HG03045 (cell line): Measurements from ENCODE around the gene PPP1R26.
"Not testable (repeated sequence)": the region's sequence is repeated elsewhere in the genome, so short reads cannot be mapped to it uniquely, and the experiment has no call there.

Experiments used
- ATAC-seq: cut with Tn5 transposase; IDR thresholded peaks from one replicate; pipeline ENCODE4 v1.9.1; 2021; ENCODE audit warnings: mild to moderate bottlenecking, moderate library complexity; ENCODE audit not compliant: unreplicated experiment

PPP1R26 gene

GRCh38 chr9:135521608-135522095 lies 42.1 kb downstream of the PPP1R26 start:
- ATAC-seq: no peak

DNA sequence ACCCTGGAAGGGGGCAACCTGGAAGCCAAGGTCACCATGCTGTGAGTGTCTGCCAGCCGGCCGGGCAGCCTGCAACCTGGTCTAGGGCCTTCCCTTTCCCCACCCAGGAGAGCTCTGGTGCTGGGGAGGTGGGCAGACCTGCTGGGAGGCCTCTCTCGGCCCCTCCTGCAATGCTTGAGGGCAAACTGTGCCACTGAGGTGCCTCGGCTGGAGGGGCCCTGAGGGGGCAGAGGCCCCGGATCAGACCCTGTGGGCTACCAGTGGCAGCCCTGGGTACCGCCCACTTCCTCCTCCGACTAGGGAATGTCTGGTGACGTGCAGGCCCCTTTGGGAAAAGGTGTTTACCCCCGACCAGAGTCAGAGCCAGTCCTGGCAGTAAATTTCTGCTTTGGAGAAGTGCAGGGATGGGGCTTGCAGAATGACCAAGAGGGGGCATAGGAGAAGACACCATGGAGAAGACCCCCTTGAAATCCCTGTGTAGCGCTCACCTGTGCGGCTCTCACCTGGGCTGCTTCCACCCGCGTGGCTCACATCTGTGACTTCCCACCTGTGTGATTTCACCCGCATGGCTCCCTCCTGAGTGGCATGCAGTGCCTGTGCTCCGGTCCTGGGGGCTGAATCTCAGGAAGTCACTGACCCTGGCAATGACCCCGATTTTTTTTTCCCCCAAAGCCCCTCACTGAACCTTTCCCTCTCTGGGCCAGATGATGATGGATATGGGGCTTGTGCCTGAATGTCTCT lies 42.7 kb downstream of the PPP1R26 start:
- ATAC-seq: no peak

- no peak for ATAC-seq
Measured at GRCh38 chr9:135522931-135523330, 43.3 kb downstream of the PPP1R26 start.

DNA sequence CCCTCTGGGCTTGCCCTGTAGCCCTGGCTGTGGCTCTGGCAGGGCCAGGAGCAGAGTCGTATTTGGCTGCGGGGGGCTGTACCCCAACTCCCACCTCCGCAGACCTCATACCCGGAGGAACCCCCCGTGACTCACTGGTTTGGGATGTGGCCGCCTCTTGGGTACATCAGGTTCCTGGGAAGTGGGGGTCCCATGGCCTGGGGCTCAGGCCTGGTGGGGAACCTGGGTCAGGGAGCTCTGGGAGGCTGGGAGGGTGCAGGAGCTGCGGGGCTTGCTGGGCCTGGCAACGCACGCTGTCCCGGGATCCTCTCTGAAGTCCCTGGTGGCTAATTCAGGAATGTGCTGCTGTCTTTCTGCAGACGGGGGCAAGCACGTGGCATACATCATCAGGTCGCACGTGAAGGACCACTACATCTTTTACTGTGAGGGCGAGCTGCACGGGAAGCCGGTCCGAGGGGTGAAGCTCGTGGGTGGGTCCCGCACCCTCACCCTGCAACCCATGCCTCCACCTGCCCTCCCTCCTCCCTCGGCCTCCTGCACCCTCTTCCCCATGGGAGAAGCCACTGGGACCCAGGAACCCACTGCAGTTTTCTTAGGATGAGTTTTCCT lies 44.0 kb downstream of the PPP1R26 start:
- no peak for ATAC-seq

DNA sequence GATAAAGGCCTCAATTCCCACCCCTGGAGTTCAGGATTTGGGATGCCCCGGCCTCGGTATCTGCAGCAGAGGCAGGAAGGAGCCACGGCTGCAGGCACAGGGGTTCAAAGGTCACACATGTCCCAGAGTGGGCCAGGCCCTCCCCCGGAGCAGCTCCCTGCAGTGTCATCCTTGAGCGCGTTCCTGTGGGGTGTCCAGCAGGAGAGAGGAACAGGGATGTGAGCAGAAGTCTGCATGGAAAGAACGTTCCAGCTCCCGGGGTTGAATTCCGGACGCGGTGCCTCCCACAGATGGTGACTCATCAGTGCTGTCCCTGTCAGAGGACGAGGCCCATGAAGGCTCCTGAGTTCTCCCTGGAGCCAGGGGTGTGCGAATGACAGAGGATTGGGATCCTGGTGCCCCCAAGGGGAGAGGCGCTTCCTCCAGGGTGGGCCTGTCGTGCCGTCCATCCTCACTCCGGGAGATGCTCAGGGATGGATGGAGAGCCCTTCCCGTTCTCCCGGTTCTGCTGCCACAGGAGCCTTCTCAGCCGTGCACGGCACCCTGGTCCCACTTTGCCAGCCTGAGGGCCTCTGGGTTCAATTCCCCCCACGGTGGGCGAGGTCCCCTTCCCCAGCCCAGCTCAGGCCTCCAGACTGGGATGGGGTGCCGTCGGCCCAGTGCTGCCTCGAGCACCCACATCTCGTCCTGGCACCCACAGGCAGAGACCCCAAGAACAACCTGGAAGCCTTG lies 44.7 kb downstream of the PPP1R26 start:
- no peak for ATAC-seq

GRCh38 chr9:135525241-135526088 lies 45.9 kb downstream of the PPP1R26 start:
- no peak for ATAC-seq

DNA sequence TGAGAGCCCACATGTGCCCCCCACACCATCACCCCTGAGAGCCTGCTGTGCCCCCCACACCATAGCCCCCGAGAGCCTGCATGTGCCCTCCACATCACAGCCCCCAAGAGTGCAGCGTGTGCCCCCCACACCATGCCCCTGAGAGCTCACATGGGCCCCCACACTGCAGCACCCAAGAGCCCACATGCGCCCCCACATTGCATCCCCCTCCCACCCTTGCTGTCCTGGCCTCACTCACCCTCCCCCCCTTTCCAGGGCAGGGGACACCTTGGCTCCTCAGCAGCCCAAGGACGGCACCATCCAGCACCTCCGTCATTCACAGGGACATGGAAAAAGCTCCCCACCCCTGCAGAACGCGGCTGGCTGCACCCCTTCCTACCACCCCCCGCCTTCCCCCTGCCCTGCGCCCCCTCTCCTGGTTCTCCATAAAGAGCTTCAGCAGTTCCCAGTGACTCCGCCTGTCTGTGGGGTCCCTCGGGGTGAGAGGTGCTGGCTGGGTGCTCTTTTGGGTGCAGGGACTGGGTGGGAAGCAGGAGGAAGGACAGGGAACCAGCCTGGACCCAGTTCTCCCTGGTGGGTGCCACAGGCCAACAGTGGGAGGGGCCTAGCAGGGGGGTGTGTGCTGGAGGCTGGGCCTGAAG lies 46.6 kb downstream of the PPP1R26 start:
- ATAC-seq: no peak

DNA sequence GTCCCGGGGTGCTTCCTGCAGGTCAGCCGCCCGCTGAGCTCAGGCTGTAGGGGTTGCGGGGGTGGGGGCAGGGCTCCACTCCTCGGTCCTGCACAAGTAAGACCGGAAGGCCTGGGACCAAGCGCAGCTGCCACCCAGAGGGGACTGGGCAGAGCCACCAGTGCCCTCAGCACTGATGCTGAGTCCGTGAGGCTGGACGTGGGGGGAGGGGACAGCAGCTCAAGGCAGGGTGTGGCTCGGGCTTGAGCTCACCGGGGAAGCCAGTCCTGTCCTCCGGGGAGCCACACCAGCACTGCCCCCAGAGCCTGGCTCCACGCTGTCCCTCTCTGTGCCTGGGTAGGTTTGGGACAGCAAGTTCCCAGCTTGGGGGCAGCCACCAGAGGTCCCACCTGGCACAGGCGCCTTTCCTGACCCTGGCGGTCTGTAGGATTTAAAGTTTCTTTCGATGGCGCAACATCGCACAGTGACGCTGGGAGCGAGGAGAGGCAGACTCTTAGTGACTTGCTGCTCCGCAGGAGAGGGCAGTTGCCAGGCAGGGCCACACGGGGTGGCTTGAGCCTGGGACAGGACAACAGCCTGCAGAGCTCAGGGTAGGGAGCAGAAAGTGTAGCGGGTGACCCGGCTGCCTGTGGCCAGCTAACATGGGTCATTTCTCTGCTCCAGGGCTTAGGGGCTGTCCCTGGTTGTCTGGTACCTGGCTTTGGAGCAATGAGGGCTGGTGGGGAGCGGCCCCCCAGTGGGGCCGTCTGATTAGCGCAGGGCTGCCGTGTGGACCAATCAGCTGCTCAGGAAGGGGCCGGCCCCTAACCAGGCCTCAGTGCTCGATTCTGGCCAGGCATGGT lies 47.4 kb downstream of the PPP1R26 start:
- ATAC-seq: no peak

GRCh38 chr9:135528842-135529435 lies 49.4 kb downstream of the PPP1R26 start:
- not testable (repeated sequence) for ATAC-seq

GRCh38 chr9:135530146-135530545 lies 50.6 kb downstream of the PPP1R26 start:
- ATAC-seq: no peak

GRCh38 chr9:135531096-135531495 lies 51.5 kb downstream of the PPP1R26 start:
- no peak for ATAC-seq

- no peak for ATAC-seq
Measured at GRCh38 chr9:135533113-135533512, 53.5 kb downstream of the PPP1R26 start.

GRCh38 chr9:135533674-135534073 lies 54.1 kb downstream of the PPP1R26 start:
- ATAC-seq: no peak

- ATAC-seq: not testable (repeated sequence)
Measured at GRCh38 chr9:135534192-135534711, 54.7 kb downstream of the PPP1R26 start.

GRCh38 chr9:135534826-135535225 lies 55.2 kb downstream of the PPP1R26 start:
- not testable (repeated sequence) for ATAC-seq

DNA sequence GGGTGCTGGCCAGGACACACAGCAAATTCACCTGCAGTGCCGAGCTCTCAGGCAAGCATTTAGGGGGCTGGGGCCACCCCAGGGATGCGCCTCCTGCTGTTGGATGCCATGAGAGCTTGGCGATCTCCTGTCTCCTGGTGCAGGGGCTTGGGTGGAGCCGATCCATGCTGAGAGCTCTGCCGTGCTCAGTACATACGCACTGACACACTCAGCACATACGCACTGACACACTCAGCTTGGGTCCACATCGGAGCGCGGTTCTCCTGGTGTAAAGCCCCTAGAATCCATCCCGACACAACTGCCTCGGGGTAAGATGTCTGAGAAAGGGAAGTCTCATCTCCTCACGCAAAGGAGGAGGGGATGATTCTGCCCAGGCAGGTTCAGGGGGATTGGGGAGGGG lies 56.0 kb downstream of the PPP1R26 start:
- not testable (repeated sequence) for ATAC-seq

DNA sequence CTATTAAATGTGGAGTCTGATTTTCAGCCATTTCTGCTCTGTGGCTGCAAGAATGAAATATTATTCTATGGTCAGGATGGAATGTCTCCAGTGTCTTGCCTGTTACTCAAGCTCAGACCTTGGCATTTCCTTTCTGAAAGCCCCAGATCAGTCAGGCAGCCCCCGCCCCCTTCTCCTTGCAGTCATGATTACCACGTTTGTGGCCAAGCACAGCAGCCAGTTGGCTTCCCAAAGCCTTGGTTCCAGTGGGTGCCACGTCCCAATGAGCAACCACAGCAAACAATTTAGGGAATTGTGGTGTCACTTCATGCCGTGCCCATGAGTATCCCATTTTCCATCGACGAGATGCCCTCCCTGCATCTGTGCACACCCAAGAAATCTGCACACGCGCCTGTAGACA lies 56.6 kb downstream of the PPP1R26 start:
- no peak for ATAC-seq
